DND-41 (cell line): ENCODE measurements around the gene ATG5.

Source experiments
- ATAC-seq: fragments of 200-7000 bp; cut with Tn5 transposase; 3 replicates; pipeline ENCODE4 v1.9.1; 2021; ENCODE audit warnings: low read depth; ENCODE audit not compliant: insufficient read depth
- DNase-seq: peaks from one replicate; pipeline ENCODE4 v3.0.0-alpha.2; 2020
- H2AFZ ChIP-seq: 2 replicates; pipeline ENCODE4 v1.6.0; 2012; ENCODE audit warnings: low read depth, low read length
- H3K27ac ChIP-seq: 2 replicates; pipeline ENCODE4 v1.5.1; 2012; ENCODE audit warnings: low read length, inconsistent platforms
- H3K27me3 ChIP-seq: fragments of 200-600 bp; sonication (generic); 2 replicates; pipeline ENCODE4 v1.6.0; 2012; ENCODE audit warnings: low read length, mild to moderate bottlenecking, inconsistent platforms; ENCODE audit not compliant: insufficient read depth, poor library complexity
- H3K36me3 ChIP-seq: 2 replicates; pipeline ENCODE4 v1.5.1; 2012; ENCODE audit warnings: low read length, inconsistent platforms; ENCODE audit not compliant: insufficient read depth
- H3K4me1 ChIP-seq: 2 replicates; pipeline ENCODE4 v1.5.1; 2012; ENCODE audit warnings: mild to moderate bottlenecking, low read length; ENCODE audit not compliant: insufficient read depth
- H3K4me2 ChIP-seq: 2 replicates; pipeline ENCODE4 v1.6.0; 2012; ENCODE audit warnings: mild to moderate bottlenecking, moderate library complexity, low read length, inconsistent platforms; ENCODE audit not compliant: insufficient read depth
- H3K4me3 ChIP-seq, 2 experiments: fragments of 200-600 bp in 1 of 2; shearing (Covaris generic) in 1 of 2; 2 replicates each; pipeline ENCODE4 v1.5.1; 2012 to 2016; ENCODE audit warnings: inconsistent platforms in 2 of 2, low read length in 2 of 2, mild to moderate bottlenecking in 2 of 2, low read depth in 1 of 2, moderate library complexity in 1 of 2
- H3K79me2 ChIP-seq: 2 replicates; pipeline ENCODE4 v1.6.0; 2012; ENCODE audit warnings: low read length, inconsistent platforms; ENCODE audit not compliant: insufficient read depth
- H3K9ac ChIP-seq: 2 replicates; pipeline ENCODE4 v1.6.0; 2012; ENCODE audit warnings: low read depth, mild to moderate bottlenecking, inconsistent platforms, low read length, moderate library complexity
- H3K9me3 ChIP-seq: 2 replicates; pipeline ENCODE4 v1.5.1; 2012; ENCODE audit warnings: low read length, moderate library complexity, mild to moderate bottlenecking, inconsistent platforms; ENCODE audit not compliant: insufficient read depth, severe bottlenecking
- H4K20me1 ChIP-seq: 2 replicates; pipeline ENCODE4 v1.6.0; 2012; ENCODE audit warnings: low read length; ENCODE audit not compliant: insufficient read depth
- CTCF ChIP-seq: IDR thresholded peaks from 2 replicates; pipeline ENCODE4 v1.5.1; 2012; ENCODE audit warnings: borderline replicate concordance, low read length, moderate library complexity, mild to moderate bottlenecking; ENCODE audit not compliant: poor library complexity, severe bottlenecking; ENCODE audit errors: extremely low read depth
- EZH2 ChIP-seq: IDR thresholded peaks from 3 replicates; pipeline ENCODE4 v1.6.1; 2012; ENCODE audit warnings: borderline replicate concordance, low read depth, mild to moderate bottlenecking, moderate library complexity, low read length, inconsistent platforms; ENCODE audit not compliant: severe bottlenecking

The ATG5 gene

GRCh38 chr6:106281661-106282060 is 43.9 kb downstream of the ATG5 start:
- H2AFZ ChIP-seq, result no peak overlapping the region
- ATAC-seq (no peak), DNase-seq (no peak)
- H4K20me1 ChIP-seq, result peaks cover 3% of the 10 kb centered on the region; the same call in 1 of the 2 replicates
- no peak overlapping the region for H3K4me2 ChIP-seq
- H3K9ac ChIP-seq, result no peak overlapping the region
- no peak overlapping the region for H3K4me3 ChIP-seq
- peaks cover 28% of the 10 kb centered on the region for H3K36me3 ChIP-seq
- no peaks in the 10 kb centered on the region for H3K9me3 ChIP-seq
- TF ChIP-seq CTCF (no peak), EZH2 (no peak)
- no peaks in the 10 kb centered on the region for H3K4me1 ChIP-seq
- H3K27ac ChIP-seq, result no peak overlapping the region
- H3K27me3 ChIP-seq, result no peaks in the 10 kb centered on the region
- H3K79me2 ChIP-seq, result peaks cover 44% of the 10 kb centered on the region

GRCh38 chr6:106281088-106281487 is 44.5 kb downstream of the ATG5 start:
- H3K9me3 ChIP-seq, result no peaks in the 10 kb centered on the region
- DNase-seq (no peak), ATAC-seq (no peak)
- H4K20me1 ChIP-seq, result peaks cover 3% of the 10 kb centered on the region; the same call in 1 of the 2 replicates
- no peak overlapping the region for H2AFZ ChIP-seq
- no peak overlapping the region for H3K27ac ChIP-seq
- no peak overlapping the region for H3K9ac ChIP-seq
- H3K27me3 ChIP-seq, result no peaks in the 10 kb centered on the region
- peaks cover 24% of the 10 kb centered on the region for H3K36me3 ChIP-seq
- no peaks in the 10 kb centered on the region for H3K4me1 ChIP-seq
- no peak overlapping the region for H3K4me2 ChIP-seq
- TF ChIP-seq CTCF, result no peak
- peaks cover 38% of the 10 kb centered on the region for H3K79me2 ChIP-seq
- no peak overlapping the region for H3K4me3 ChIP-seq

GRCh38 chr6:106279179-106279578 is 46.4 kb downstream of the ATG5 start:
- H3K9me3 ChIP-seq, result no peaks in the 10 kb centered on the region
- no peak overlapping the region for H3K27ac ChIP-seq
- no peak overlapping the region for H3K9ac ChIP-seq
- H2AFZ ChIP-seq, result no peak overlapping the region
- H3K36me3 ChIP-seq, result peaks cover 23% of the 10 kb centered on the region
- no peak for TF ChIP-seq EZH2
- TF ChIP-seq CTCF, result no peak
- ATAC-seq (no peak), DNase-seq (no peak)
- no peaks in the 10 kb centered on the region for H3K27me3 ChIP-seq
- peaks cover 28% of the 10 kb centered on the region for H3K79me2 ChIP-seq
- H3K4me3 ChIP-seq, result no peak overlapping the region
- peaks cover 3% of the 10 kb centered on the region; the same call in 1 of the 2 replicates for H4K20me1 ChIP-seq
- H3K4me1 ChIP-seq, result no peaks in the 10 kb centered on the region
- no peak overlapping the region for H3K4me2 ChIP-seq

GRCh38 chr6:106275692-106276091 is 49.9 kb downstream of the ATG5 start:
- Histone ChIP-seq H3K27ac (no peak overlapping the region), H4K20me1 (no peaks in the 10 kb centered on the region), H3K27me3 (no peaks in the 10 kb centered on the region), H3K36me3 (peaks cover 20% of the 10 kb centered on the region), H2AFZ (no peak overlapping the region), H3K4me1 (no peaks in the 10 kb centered on the region), H3K9me3 (no peaks in the 10 kb centered on the region), H3K4me2 (no peak overlapping the region), H3K79me2 (peaks cover 39% of the 10 kb centered on the region), H3K9ac (no peak overlapping the region), H3K4me3 (no peak overlapping the region)
- no peak for ATAC-seq
- DNase-seq, result no peak
- TF ChIP-seq EZH2 (no peak), CTCF (no peak)
